DND-41 (cell line): ENCODE results near the gene RGMA.

Experiments
- ATAC-seq: fragments of 200-7000 bp; cut with Tn5 transposase; 3 replicates; pipeline ENCODE4 v1.9.1; 2021; ENCODE audit warnings: low read depth; ENCODE audit not compliant: insufficient read depth
- DNase-seq: peaks from one replicate; pipeline ENCODE4 v3.0.0-alpha.2; 2020
- H2AFZ ChIP-seq: 2 replicates; pipeline ENCODE4 v1.6.0; 2012; ENCODE audit warnings: low read depth, low read length
- H3K27ac ChIP-seq: 2 replicates; pipeline ENCODE4 v1.5.1; 2012; ENCODE audit warnings: low read length, inconsistent platforms
- H3K27me3 ChIP-seq: fragments of 200-600 bp; sonication (generic); 2 replicates; pipeline ENCODE4 v1.6.0; 2012; ENCODE audit warnings: low read length, mild to moderate bottlenecking, inconsistent platforms; ENCODE audit not compliant: insufficient read depth, poor library complexity
- H3K36me3 ChIP-seq: 2 replicates; pipeline ENCODE4 v1.5.1; 2012; ENCODE audit warnings: low read length, inconsistent platforms; ENCODE audit not compliant: insufficient read depth
- H3K4me1 ChIP-seq: 2 replicates; pipeline ENCODE4 v1.5.1; 2012; ENCODE audit warnings: mild to moderate bottlenecking, low read length; ENCODE audit not compliant: insufficient read depth
- H3K4me2 ChIP-seq: 2 replicates; pipeline ENCODE4 v1.6.0; 2012; ENCODE audit warnings: mild to moderate bottlenecking, moderate library complexity, low read length, inconsistent platforms; ENCODE audit not compliant: insufficient read depth
- H3K4me3 ChIP-seq, 2 experiments: fragments of 200-600 bp in 1 of 2; shearing (Covaris generic) in 1 of 2; 2 replicates each; pipeline ENCODE4 v1.5.1; 2012 to 2016; ENCODE audit warnings: inconsistent platforms in 2 of 2, low read length in 2 of 2, mild to moderate bottlenecking in 2 of 2, low read depth in 1 of 2, moderate library complexity in 1 of 2
- H3K79me2 ChIP-seq: 2 replicates; pipeline ENCODE4 v1.6.0; 2012; ENCODE audit warnings: low read length, inconsistent platforms; ENCODE audit not compliant: insufficient read depth
- H3K9ac ChIP-seq: 2 replicates; pipeline ENCODE4 v1.6.0; 2012; ENCODE audit warnings: low read depth, mild to moderate bottlenecking, inconsistent platforms, low read length, moderate library complexity
- H3K9me3 ChIP-seq: 2 replicates; pipeline ENCODE4 v1.5.1; 2012; ENCODE audit warnings: low read length, moderate library complexity, mild to moderate bottlenecking, inconsistent platforms; ENCODE audit not compliant: insufficient read depth, severe bottlenecking
- H4K20me1 ChIP-seq: 2 replicates; pipeline ENCODE4 v1.6.0; 2012; ENCODE audit warnings: low read length; ENCODE audit not compliant: insufficient read depth
- CTCF ChIP-seq: IDR thresholded peaks from 2 replicates; pipeline ENCODE4 v1.5.1; 2012; ENCODE audit warnings: borderline replicate concordance, low read length, moderate library complexity, mild to moderate bottlenecking; ENCODE audit not compliant: poor library complexity, severe bottlenecking; ENCODE audit errors: extremely low read depth
- EZH2 ChIP-seq: IDR thresholded peaks from 3 replicates; pipeline ENCODE4 v1.6.1; 2012; ENCODE audit warnings: borderline replicate concordance, low read depth, mild to moderate bottlenecking, moderate library complexity, low read length, inconsistent platforms; ENCODE audit not compliant: severe bottlenecking

Gene RGMA

GRCh38 chr15:93019971-93020370 lies 69.0 kb downstream of the RGMA start:
- Histone ChIP-seq H2AFZ (no peak overlapping the region), H3K4me1 (no peaks in the 10 kb centered on the region), H3K9ac (no peak overlapping the region), H3K79me2 (peaks cover 25% of the 10 kb centered on the region), H3K27me3 (no peaks in the 10 kb centered on the region), H3K4me3 (no peak overlapping the region), H3K9me3 (no peaks in the 10 kb centered on the region), H3K36me3 (peaks cover 99% of the 10 kb centered on the region), H3K4me2 (no peak overlapping the region), H3K27ac (no peak overlapping the region), H4K20me1 (peaks cover 12% of the 10 kb centered on the region; the same call in 1 of the 2 replicates)
- TF ChIP-seq EZH2 (no peak), CTCF (no peak)
- no peak for ATAC-seq
- DNase-seq = no peak

- H3K4me3 ChIP-seq = no peak overlapping the region
- DNase-seq (no peak), ATAC-seq (no peak)
- H3K27ac ChIP-seq = no peak overlapping the region
- no peaks in the 10 kb centered on the region for H3K27me3 ChIP-seq
- H3K4me2 ChIP-seq = no peak overlapping the region
- peaks cover 25% of the 10 kb centered on the region for H3K79me2 ChIP-seq
- no peaks in the 10 kb centered on the region for H3K4me1 ChIP-seq
- TF ChIP-seq EZH2 = no peak
- no peak for TF ChIP-seq CTCF
- H3K36me3 ChIP-seq = peaks cover 99% of the 10 kb centered on the region
- H3K9ac ChIP-seq = no peak overlapping the region
- H3K9me3 ChIP-seq = no peaks in the 10 kb centered on the region
- H2AFZ ChIP-seq = no peak overlapping the region
- H4K20me1 ChIP-seq = peaks cover 6% of the 10 kb centered on the region; the same call in 1 of the 2 replicates
Measured at GRCh38 chr15:93019090-93019489, 69.9 kb downstream of the RGMA start.

GRCh38 chr15:93018574-93018973 lies 70.4 kb downstream of the RGMA start:
- no peak overlapping the region for H2AFZ ChIP-seq
- no peaks in the 10 kb centered on the region for H3K27me3 ChIP-seq
- H3K27ac ChIP-seq = no peak overlapping the region
- no peak overlapping the region for H3K4me3 ChIP-seq
- no peak overlapping the region for H3K4me2 ChIP-seq
- DNase-seq (no peak), ATAC-seq (no peak)
- no peaks in the 10 kb centered on the region for H3K4me1 ChIP-seq
- H3K79me2 ChIP-seq = peaks cover 25% of the 10 kb centered on the region
- TF ChIP-seq CTCF (peak; percentile 22), EZH2 (no peak)
- no peaks in the 10 kb centered on the region for H3K9me3 ChIP-seq
- peaks cover 98% of the 10 kb centered on the region for H3K36me3 ChIP-seq
- H4K20me1 ChIP-seq = peaks cover 6% of the 10 kb centered on the region; the same call in 1 of the 2 replicates
- H3K9ac ChIP-seq = no peak overlapping the region

- DNase-seq = no peak
- H2AFZ ChIP-seq = no peak overlapping the region
- no peaks in the 10 kb centered on the region for H3K9me3 ChIP-seq
- no peak overlapping the region for H3K9ac ChIP-seq
- no peaks in the 10 kb centered on the region for H3K27me3 ChIP-seq
- no peaks in the 10 kb centered on the region for H3K4me1 ChIP-seq
- H3K4me2 ChIP-seq = no peak overlapping the region
- TF ChIP-seq EZH2 = no peak
- H3K4me3 ChIP-seq = no peak overlapping the region
- H3K36me3 ChIP-seq = peaks cover 98% of the 10 kb centered on the region
- no peak overlapping the region for H3K27ac ChIP-seq
- peaks cover 25% of the 10 kb centered on the region for H3K79me2 ChIP-seq
- ATAC-seq = no peak
- H4K20me1 ChIP-seq = peaks cover 4% of the 10 kb centered on the region; the same call in 1 of the 2 replicates
Measured at GRCh38 chr15:93017526-93017925, 71.5 kb downstream of the RGMA start.
